AG04450 (cell line): ENCODE measurements around the gene NOCT. TPM values are rescaled to one million over a fixed set of nuclear protein-coding genes. Genes with fewer than 3 reads are reported as not detected.
"Not testable (repeated sequence)": the region's sequence is repeated elsewhere in the genome, so short reads cannot be mapped to it uniquely, and the experiment has no call there.

Experiments used
- CTCF ChIA-PET: fragments of 300-600, 350-600 bp; formaldehyde crosslinking; extraction: SDS; loops from one replicate; lab custom pipeline; 2022; ENCODE audit warnings: antibody characterized with exemption, inconsistent platforms; lab: Charles Lee
- POLR2A ChIA-PET: fragments of 350-600 bp; formaldehyde crosslinking; extraction: SDS; loops from one replicate; lab custom pipeline; 2021; ENCODE audit warnings: antibody characterized with exemption, inconsistent platforms; lab: Yijun Ruan, JAX
- DNase-seq: peaks from one replicate; pipeline ENCODE4 v3.0.0-alpha.2; 2011; ENCODE audit warnings: low read depth, low spot score
- H3K27ac ChIP-seq: one replicate; pipeline ENCODE4 v1.5.1; 2012; ENCODE audit warnings: low read depth, low read length, control low read depth
- H3K27me3 ChIP-seq: one replicate; pipeline ENCODE4 v1.6.0; 2012; ENCODE audit warnings: low read length; ENCODE audit not compliant: control insufficient read depth, insufficient read depth
- H3K4me3 ChIP-seq: 2 replicates; pipeline ENCODE4 v1.5.1; 2011; ENCODE audit warnings: mild to moderate bottlenecking, low read depth, low read length, control low read depth
- H3K9me3 ChIP-seq: 2 replicates; pipeline ENCODE4 v1.5.1; 2012; ENCODE audit warnings: low read length; ENCODE audit not compliant: control insufficient read depth, insufficient read depth
- polyA plus RNA-seq: library from polyadenylated mRNA; depleted of rRNA; stranded (reverse); fragments of >200 nt; gene quantifications from 2 replicates; pipeline ENCODE4 v1.2.3, GENCODE V29; 2011
- TF ChIP-seq, protein P1 (sequence below): IDR thresholded peaks from 2 replicates; pipeline ENCODE4 v1.5.1; 2011; ENCODE audit warnings: low read depth, low read length, control low read depth, inconsistent platforms

NOCT gene
- polyA plus RNA-seq, 1 experiment = 5.8 TPM

DNA sequence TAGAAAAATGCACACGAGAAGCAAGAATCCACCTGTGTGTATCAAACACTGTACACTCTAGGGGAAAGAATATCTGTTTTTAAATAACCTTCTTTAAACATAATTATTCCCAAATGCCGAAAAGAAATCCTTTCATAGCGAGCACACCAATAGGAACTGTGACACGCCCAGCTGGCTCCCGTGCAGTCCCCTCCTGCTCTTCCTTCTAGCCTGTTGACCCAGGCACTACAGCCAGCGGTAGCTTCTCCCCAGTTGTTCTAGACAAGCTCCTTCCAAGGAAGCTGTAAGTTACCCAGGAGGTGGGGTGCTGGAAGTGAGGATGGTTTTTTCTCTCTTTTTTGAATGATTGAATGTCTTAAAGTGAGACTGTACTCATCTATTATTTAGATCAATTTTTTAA, 19.5 kb upstream of the NOCT start:
- no peaks in the 10 kb centered on the region for H3K27me3 ChIP-seq
- no peak overlapping the region for H3K27ac ChIP-seq
- POLR2A ChIA-PET = no interaction called here
- CTCF ChIA-PET = interaction anchor here (0.5 kb wide), 1 partner anchor 24 kb away, joined by 3 read pairs; no protein-coding TSS in a partner anchor
- TF ChIP-seq, protein P1, sequence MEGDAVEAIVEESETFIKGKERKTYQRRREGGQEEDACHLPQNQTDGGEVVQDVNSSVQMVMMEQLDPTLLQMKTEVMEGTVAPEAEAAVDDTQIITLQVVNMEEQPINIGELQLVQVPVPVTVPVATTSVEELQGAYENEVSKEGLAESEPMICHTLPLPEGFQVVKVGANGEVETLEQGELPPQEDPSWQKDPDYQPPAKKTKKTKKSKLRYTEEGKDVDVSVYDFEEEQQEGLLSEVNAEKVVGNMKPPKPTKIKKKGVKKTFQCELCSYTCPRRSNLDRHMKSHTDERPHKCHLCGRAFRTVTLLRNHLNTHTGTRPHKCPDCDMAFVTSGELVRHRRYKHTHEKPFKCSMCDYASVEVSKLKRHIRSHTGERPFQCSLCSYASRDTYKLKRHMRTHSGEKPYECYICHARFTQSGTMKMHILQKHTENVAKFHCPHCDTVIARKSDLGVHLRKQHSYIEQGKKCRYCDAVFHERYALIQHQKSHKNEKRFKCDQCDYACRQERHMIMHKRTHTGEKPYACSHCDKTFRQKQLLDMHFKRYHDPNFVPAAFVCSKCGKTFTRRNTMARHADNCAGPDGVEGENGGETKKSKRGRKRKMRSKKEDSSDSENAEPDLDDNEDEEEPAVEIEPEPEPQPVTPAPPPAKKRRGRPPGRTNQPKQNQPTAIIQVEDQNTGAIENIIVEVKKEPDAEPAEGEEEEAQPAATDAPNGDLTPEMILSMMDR = no peak
- DNase-seq = no peak
- H3K9me3 ChIP-seq = no peaks in the 10 kb centered on the region; the same call in 1 of the 2 replicates
- no peak overlapping the region for H3K4me3 ChIP-seq

DNA sequence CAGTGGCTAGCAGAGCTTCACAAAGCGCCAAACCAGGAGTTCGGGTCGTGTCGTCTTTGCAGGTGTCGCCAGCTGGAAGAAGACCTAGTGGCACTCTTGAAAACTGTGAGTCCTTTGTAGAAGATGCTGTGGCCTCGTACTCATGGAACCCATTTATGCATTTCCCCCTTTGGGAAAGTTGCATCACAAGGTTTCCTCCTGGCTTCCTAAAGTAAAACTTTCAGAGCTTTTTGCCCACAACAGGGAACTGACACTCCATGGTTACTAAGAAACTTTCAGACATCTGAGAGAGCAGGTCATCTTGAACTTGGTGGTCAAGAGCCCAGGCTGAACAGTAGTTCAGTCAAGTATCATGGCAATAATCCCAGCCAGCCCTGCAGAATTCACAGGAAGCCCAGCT, 15.9 kb upstream of the NOCT start:
- CTCF ChIA-PET = interaction anchor here (1.1 kb wide), 1 partner anchor 31 kb away, joined by 3 read pairs; no protein-coding TSS in a partner anchor
- POLR2A ChIA-PET = no interaction called here
- Histone ChIP-seq H3K27me3 (no peaks in the 10 kb centered on the region), H3K4me3 (no peak overlapping the region), H3K9me3 (no peaks in the 10 kb centered on the region; the same call in 1 of the 2 replicates), H3K27ac (no peak overlapping the region)
- DNase-seq = no peak
- TF ChIP-seq, protein P1 = no peak

DNA sequence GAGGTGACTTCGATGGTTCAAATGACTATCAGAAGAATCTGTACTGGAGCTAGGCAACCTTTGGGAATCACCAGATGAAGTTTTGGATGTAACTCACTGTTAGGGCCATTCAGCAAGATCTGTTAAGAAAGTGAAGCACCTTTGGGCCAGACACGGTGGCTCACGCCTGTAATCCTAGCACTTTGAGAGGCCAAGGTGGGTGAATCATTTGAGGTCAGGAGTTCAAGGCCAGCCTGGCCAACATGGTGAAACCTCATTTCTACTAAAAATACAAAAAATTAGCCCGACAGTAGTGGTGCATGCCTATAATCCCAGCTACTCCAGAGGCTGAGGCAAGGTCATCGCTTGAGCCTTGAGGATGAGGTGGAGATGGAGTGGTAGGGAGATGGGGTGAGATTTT, 15.4 kb upstream of the NOCT start:
- H3K27me3 ChIP-seq, POLR2A ChIA-PET, H3K4me3 ChIP-seq, DNase-seq, H3K9me3 ChIP-seq, H3K27ac ChIP-seq: not testable (repeated sequence)
- CTCF ChIA-PET = interaction anchor here (1.1 kb wide), 1 partner anchor 31 kb away, joined by 3 read pairs; no protein-coding TSS in a partner anchor

DNA sequence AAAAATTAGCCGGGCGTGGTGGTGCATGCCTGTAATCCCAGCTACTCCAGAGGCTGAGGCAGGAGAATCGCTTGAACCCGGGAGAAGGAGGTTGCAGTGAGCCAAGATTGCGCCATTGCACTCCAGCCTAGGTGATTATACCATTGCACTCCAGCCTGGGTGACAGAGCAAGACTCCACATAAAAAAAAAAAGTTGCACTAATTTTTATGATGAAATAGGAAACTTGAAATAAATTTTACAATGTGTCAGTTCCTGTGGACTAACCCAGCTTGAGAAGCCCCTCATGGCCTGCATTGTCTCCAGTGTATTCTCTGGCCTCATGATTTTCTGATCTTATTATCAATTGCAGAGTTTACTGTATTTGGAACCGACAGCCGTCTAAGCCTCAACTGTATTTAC, 14.2 kb upstream of the NOCT start:
- H3K27ac ChIP-seq, H3K4me3 ChIP-seq, H3K27me3 ChIP-seq, POLR2A ChIA-PET, CTCF ChIA-PET, DNase-seq, H3K9me3 ChIP-seq: not testable (repeated sequence)

DNA sequence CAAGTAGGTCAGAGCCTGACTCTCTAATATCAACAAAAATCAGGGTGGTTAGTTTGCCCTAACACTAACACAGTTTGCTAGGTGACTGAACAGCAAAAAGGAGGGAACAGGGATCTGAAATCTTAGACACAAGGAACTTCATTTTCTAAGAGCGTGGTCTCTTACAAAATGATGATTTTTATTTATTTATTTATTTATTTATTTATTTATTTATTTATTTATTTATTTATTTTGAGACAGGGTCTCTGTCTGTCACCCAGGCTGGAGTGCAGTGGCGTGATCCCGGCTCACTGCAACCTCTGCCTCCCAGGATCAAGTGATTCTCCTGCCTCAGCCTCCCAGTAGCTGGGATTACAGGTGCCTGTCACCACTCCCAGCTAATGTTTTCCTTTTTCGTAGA, 11.9 kb upstream of the NOCT start:
- H3K27ac ChIP-seq, H3K9me3 ChIP-seq, H3K27me3 ChIP-seq, H3K4me3 ChIP-seq, CTCF ChIA-PET, DNase-seq: not testable (repeated sequence)
- POLR2A ChIA-PET = interaction anchor here (0.7 kb wide), 1 partner anchor 761 kb away, joined by 3 read pairs; the partner anchor contains the start of gene SLC7A11

DNA sequence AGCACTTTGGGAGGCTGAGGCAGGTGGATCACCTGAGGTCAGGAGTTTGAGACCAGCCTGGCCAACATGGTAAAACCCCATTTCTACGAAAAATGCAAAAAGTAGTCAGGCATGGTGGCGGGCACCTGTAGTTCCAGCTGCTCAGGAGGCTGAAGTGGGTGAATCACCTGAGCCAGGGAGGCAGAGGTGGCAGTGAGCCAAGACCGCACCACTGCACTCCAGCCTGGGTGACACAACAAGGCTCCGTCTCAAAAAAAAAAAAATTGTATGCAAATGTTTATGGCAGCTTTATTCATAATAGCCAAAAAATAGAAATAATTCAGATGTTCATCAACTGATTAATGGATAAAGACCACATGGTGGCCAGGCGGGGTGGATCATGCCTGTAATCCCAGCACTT, 9.8 kb upstream of the NOCT start:
- DNase-seq = no peak
- Histone ChIP-seq H3K9me3 (peaks cover 8% of the 10 kb centered on the region), H3K27me3 (no peaks in the 10 kb centered on the region), H3K27ac (no peak overlapping the region), H3K4me3 (no peak overlapping the region)
- CTCF ChIA-PET = no interaction called here
- POLR2A ChIA-PET = no interaction called here
- TF ChIP-seq, protein P1 = no peak

DNA sequence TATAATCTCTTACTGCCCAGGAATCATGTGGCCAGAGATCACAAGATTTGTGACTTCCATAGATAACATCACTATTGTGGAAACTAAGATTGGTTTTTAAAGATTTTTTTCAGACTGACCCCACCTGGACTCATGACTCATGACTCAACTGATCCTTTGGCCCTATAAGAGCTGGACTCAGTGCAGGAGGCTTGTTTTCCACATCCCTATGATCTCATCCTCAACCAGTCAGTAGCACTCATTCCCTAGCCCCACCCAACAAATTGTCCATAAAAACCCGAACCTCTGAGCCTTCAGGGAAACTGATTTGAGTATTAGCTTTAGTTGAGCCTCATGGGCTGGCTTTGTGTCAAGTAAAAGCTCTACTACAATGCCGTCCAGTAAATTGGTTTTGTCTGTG, 7.9 kb upstream of the NOCT start:
- no peaks in the 10 kb centered on the region for H3K27me3 ChIP-seq
- ChIA-PET POLR2A (no interaction called here), CTCF (no interaction called here)
- H3K27ac ChIP-seq = no peak overlapping the region
- TF ChIP-seq, protein P1 = no peak
- H3K4me3 ChIP-seq = no peak overlapping the region
- DNase-seq = no peak
- peaks cover 8% of the 10 kb centered on the region for H3K9me3 ChIP-seq

DNA sequence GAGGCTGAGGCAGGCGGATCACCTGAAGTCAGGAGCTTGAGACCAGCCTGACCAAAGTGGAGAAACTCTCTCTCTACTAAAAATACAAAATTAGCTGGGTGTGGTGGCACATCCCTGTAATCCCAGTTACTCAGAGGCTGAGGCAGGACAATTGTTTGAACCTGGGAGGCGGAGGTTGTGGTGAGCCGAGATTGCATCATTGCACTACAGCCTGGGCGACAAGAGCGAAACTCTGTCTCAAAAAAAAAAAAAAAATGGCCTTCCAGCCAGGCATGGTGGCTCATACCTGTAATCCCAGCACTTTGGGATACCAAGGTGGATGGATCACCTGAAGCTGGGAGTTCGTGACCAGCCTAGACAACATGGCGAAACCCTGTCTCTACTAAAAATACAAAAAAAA, 7.3 kb upstream of the NOCT start:
- CTCF ChIA-PET, H3K9me3 ChIP-seq, DNase-seq, H3K4me3 ChIP-seq, H3K27ac ChIP-seq, H3K27me3 ChIP-seq, POLR2A ChIA-PET: not testable (repeated sequence)
